GM21528 (cell line): ENCODE measurements around the gene NOS3.

Experiments used
- ATAC-seq: cut with Tn5 transposase; IDR thresholded peaks from one replicate; pipeline ENCODE4 v1.9.1; 2021; ENCODE audit warnings: mild to moderate bottlenecking, moderate library complexity; ENCODE audit not compliant: unreplicated experiment, low FRiP score

The NOS3 gene

DNA sequence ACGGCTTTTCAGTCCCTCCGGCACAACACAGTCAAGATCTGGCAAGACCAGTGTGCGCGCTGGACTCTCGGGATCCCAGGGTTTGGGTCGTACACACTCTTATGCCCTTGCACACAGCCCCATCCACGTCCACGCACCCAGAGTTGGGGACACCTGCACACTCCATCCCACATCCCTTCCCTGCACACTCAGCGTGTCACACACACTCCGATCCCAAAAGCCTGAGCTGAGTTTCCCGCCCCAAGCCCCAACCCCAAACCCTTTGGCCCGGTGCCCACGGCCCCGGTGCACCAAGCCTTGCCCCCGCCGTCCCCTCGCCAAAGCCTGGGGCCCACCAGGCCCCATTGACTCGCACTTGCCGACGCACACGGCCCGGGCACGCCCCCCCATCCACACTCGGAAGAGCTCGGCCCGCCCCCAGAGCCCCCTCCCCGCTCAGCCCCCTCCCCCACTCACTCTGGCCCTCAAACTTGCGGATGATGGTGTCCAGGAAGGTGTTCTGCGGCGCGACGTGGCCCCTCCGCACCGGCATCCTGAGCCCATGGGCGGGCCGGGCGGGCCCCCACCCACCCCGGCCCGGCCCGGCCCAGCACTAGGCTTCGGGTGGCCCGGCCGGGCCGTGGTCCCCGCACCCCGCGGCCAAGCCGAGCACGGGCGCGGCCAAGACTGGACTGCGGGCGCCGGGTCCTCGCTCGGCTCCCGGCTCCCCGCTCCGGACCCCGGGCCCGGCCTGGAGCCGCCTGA, 13.3 kb upstream of the NOS3 start:
- ATAC-seq, result no peak

DNA sequence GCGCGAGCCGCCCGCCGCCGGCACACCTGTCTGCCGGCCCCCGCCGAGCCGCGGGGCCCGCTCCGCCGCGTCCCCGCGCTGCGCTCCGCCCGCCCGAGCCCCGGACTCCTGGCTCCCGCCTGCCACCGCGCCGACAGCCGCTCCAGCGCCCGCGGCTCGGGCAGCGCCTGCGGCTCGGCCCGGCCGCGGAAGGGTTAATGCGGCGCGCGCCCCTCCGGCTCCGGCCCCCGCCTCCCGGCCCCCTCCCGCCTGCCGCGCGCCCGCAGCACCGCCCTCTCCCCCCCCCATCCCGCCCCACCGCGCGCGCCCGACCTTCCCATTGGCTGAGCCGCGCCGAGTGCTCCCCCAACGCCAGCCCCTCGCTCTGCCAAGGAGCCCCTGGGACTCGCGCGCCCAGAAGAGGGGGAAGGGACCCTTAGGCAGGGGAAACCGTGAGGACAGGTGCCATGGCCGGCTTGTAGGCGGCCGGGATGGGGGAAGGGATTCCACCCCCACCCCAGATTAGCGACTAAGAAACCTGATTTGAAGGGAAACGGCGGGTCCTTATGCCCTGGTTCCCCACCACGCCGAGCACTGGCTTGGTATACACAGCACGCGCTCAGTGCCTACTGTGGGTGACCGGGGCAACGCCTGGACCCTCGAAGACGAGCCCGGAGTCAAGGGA, 12.6 kb upstream of the NOS3 start, which contains the start of gene KCNH2:
Gene KCNH2 (minus strand): TSS at position 196 of the 664 bp plus-strand sequence. CDS start 408 bp downstream, outside the sequence.
- ATAC-seq, result no peak

DNA sequence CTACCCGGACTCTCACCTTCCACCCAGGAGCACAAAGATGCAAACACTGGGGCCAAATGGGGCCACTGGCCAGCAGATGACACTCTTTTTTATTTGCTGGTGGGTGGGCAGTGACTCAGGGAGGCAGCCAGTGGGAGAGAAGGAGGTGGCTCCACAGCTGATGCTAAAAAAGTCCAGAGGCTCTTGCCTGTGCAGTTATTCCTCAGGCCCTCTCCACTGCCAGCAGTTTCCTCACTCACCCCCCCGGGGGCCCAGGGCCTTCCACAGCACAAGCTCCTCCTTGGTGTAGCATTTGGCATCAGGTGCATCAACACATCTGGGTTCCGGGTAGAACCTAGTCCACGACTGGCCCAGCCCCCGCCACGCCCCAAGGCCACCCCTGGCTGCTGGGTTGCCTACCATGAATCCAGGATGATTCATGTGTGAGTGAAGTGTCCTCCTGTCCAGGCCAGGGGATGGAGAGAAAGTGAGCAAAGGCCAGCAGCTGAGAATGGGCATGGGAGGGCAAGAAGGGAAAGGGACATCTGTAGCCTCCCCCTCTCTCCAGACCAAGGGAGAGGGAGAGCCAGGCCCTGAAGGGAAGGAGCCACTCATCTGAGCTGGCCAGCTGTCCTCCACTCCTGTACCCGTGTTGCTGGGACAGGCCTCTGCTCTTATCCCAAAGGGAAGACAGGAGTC, 11.0 kb upstream of the NOS3 start:
- ATAC-seq, result no peak

DNA sequence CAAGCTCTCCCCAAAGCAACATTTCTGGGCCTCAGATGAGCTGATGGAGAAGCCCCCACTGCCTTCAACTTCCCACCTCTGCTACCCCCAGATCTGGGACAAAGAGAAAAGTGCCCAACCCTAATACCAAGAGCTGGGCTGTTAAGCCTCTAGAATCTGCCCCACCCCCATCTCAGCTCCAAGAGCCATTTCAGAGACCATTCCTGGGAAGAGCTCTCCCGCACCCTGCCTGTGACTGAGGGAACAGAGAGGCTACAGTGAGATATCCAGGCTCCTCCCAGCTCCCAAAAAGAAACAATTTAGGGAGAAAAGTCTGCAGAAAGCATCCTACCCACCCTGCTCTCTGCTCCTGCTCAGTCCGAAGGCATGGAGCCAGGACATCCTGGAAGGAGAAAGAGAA, 10.2 kb upstream of the NOS3 start:
- no peak for ATAC-seq

DNA sequence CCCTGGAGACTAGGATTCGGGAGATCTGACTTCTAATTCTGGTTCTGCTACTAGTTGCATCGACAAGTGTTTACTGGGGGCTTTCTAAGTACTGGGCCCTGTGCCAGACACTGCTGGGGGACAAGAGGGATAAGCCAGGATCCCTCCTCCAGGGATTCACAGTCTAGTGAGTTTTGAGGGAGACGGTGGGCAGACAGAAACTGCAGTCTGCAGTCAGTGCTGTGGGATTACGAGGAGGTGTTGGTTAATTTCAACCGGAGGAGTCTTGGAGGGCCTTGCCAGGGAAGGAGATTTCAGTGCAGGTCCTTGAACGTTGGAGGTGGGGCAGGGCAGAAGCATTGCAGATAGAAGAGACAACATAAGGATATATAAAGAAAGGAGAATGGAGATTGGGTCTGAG, 9.2 kb upstream of the NOS3 start:
- ATAC-seq, result no peak

DNA sequence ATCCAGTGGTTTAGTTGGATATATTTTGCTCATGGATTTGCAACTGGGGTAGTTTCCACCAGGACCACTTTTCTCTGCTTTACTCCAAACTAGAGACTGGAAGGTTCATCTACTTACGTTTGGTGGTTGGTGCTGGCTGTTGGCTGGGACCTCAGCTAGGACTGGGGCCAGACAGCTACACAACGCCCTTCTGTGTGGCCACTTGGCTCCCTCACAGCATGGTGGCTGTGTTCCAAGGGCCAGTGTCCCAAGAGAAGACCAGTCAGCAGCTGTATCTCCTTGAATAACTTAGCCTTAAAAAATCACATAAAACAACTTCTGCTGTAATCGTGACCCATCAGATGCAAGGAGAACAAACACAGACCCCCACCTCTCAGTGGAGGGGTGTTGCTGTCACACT, 8.5 kb upstream of the NOS3 start:
- no peak for ATAC-seq

DNA sequence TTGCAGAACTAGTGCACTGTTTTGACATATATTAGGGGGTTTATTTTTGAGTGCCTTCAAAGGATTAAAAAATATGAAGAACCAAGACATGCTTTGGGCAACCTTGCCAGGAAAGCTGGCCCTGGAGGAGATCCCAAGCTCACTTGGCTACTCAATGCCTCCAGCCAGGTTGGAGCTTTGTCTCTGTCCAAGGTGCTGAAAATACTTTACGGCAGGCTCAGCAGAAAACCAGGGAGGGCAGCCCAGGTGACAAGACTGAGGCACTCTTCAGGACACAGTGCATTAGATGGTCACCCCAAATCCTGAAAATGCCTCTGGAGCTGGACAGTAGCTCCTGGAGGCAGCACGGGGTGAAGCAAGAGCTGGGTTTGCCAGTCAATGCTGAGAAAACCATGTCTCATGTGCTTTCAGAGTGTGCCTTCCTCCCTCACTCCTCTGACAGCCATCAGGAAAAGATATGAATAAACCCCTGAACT, 6.9 kb upstream of the NOS3 start:
- no peak for ATAC-seq

DNA sequence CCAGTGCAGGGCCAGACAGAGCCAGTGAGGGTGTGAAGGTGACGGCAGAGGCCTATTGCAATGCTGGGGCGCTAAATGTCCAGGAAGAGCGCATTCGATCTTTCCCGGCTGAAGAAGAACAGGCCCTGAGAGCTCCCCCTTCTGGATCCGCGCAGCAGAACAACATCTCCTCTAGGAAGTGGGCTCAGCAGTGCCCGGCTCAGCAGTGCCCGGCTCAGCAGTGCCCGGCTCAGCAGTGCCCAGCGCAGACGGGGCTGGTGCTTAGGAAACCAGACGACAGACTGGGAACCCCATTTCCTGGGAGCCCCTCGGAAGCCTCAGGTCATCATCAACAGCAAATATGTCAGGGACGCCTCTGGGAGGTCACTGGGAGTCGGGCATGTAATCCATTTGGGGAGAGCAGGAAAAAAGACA, 4.7 kb upstream of the NOS3 start:
- no peak for ATAC-seq

DNA sequence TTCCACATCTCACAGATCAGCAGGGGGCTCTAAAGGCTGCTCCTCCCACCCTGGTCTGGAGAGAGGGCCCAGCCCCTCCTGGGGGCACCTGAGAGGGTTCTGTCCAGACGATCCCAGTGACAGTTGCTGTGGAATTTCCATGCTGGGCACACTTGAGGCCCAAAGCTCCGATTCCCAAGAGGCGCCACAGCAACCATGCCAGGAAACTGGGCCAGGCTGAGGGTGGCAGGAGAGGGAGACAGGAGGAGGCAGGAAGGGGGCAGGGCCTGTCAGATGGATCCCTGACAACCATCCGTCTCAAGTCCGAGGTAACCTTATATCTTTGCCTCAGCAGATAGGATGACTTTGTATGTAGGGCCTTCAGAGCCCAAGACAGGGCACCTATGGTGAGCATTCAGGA, 4.3 kb upstream of the NOS3 start:
- ATAC-seq, result no peak

DNA sequence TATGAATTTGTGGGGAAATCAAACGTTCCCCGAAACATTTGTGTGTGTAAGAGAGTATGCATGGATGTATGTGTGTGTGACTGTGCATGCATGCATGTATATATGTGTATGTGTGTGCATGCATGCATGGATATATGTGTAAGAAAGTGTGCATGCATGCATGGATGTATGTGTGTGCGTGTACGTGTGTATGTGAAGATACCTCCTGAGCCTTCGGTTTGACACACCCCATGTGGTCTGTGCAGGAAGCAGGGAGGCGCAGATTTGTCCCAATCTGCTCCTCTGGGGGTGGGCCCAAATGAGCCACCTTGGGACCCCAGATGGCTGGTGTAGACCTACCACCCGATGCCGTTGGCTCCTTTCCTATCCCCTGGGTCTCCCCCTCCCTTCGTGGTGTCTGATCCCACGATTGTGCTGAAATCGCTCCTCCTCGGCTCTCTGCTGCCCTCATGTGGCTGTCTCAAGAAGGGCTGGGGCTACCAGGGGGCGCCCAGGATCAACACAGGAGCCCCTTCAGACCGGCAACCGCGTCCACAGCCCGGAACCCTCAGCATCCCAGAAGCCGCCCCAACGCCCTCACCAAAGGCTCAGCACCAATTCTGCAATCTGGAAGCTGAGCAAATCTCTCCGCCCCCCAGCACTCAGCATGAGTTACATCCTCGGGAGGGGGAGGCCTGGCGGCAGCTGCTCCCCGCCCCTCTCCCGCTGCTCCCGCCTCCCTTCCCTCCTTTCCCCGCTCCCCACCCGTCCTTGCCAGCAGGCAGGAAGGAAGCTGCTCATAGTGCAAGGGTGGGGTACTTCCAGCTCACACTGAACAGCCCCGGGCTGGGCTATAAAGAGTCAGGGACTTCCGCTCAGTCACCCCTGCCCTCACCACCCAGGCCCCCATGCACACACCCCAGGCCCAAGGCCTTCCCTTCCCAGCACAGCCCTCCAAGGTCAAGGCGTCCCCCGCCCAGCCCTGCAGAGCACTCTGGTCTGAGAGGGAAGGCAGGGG, 2.3 kb upstream of the NOS3 start:
- ATAC-seq, result no peak

DNA sequence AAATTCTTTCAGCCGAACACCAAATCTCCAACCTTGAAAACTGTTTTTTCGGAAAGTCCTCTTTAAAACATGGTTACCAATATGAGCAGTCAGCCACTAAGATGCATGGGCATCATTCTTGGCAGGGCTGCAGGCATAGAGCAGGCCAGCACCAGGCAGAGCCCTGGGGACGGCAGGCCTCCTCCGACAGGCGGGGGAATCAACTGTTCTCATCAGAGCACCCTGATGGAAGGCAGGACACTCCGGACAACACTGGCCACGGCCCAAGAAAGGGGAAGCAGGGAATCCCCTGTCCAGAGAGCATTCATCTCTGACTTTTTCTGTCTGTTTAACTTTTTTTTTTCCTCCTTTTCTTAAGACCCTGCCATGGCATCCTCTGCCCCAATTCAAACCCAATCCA, 1.4 kb upstream of the NOS3 start:
- ATAC-seq, result no peak

DNA sequence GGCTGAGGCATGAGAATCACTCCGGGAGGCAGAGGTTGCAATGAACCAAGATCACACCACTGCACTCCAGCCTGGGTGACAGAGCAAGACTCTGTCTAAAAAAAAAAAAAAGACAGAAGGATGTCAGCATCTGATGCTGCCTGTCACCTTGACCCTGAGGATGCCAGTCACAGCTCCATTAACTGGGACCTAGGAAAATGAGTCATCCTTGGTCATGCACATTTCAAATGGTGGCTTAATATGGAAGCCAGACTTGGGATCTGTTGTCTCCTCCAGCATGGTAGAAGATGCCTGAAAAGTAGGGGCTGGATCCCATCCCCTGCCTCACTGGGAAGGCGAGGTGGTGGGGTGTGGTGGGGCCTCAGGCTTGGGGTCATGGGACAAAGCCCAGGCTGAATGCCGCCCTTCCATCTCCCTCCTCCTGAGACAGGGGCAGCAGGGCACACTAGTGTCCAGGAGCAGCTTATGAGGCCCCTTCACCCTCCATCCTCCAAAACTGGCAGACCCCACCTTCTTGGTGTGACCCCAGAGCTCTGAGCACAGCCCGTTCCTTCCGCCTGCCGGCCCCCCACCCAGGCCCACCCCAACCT, 1.3 kb downstream of the NOS3 start:
- ATAC-seq, result no peak

DNA sequence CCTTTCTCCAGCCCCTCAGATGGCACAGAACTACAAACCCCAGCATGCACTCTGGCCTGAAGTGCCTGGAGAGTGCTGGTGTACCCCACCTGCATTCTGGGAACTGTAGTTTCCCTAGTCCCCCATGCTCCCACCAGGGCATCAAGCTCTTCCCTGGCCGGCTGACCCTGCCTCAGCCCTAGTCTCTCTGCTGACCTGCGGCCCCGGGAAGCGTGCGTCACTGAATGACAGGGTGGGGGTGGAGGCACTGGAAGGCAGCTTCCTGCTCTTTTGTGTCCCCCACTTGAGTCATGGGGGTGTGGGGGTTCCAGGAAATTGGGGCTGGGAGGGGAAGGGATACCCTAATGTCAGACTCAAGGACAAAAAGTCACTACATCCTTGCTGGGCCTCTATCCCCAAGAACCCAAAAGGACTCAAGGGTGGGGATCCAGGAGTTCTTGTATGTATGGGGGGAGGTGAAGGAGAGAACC, 2.1 kb downstream of the NOS3 start:
- no peak for ATAC-seq

DNA sequence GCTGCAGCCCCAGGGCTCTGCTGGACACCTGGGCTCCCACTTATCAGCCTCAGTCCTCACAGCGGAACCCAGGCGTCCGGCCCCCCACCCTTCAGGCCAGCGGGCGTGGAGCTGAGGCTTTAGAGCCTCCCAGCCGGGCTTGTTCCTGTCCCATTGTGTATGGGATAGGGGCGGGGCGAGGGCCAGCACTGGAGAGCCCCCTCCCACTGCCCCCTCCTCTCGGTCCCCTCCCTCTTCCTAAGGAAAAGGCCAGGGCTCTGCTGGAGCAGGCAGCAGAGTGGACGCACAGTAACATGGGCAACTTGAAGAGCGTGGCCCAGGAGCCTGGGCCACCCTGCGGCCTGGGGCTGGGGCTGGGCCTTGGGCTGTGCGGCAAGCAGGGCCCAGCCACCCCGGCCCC, 2.7 kb downstream of the NOS3 start:
- no peak for ATAC-seq

DNA sequence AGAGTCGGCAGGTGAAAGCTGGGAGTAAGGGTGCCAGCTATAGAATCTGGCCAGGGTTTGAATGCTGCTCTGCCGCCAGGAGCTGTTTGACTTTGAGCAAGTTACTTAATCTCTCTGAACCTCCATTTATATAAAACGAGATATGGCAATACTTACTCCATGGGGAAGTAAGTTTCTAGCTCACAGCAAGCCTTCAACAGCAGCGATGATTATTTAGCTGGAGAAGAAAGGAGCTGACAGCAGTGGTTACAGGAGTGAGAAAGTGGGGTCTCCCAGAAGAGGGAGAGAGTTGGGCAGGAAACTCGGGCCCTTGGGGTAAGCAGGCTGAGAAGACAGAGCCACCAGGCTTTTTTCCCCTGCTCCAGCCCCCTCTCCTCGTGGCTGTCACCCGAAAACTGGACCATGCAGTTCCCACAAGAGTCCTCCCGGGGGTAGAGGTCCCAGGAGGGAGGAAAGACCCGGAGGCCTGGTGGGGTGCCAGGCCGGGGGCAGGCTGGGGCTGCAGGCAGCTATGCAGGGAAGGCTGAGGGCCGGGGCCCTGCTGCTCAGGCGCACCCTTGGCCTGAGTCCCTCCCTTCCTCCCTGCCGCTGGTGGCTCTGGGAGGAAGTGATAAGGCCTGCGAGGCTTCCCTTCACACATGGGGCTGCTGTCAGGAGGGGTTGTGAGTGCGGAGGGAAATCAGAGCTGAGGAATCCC, 3.5 kb downstream of the NOS3 start:
- no peak for ATAC-seq

DNA sequence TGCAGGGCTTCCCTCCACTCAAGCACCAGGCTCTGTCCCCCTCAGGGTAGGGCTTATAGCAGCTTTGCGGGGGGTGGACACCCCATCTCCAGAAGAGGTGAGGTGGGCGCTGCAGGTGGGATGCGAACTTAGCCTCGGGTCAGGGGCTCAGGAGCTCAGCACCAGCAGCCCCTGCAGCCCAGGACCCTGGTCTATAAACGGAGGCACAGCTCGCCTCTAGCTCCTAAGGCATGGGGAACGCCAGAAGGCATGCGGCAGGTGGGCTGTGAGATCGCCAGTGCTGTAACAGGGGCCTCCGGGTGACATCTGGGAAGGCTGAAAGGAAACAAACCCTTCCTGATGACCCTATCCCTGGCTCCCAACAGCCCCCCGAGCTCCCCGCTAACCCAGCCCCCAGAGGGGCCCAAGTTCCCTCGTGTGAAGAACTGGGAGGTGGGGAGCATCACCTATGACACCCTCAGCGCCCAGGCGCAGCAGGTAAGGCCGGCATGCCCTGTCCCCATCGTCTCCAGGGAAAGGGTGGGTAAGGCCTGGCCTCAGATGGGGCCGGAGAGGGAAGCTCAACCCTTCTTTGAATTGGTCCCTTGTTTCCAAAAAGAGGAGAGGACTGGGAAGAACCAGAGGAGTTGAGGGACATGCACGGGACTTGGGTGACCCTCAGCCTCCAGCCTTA, 4.2 kb downstream of the NOS3 start:
- no peak for ATAC-seq

DNA sequence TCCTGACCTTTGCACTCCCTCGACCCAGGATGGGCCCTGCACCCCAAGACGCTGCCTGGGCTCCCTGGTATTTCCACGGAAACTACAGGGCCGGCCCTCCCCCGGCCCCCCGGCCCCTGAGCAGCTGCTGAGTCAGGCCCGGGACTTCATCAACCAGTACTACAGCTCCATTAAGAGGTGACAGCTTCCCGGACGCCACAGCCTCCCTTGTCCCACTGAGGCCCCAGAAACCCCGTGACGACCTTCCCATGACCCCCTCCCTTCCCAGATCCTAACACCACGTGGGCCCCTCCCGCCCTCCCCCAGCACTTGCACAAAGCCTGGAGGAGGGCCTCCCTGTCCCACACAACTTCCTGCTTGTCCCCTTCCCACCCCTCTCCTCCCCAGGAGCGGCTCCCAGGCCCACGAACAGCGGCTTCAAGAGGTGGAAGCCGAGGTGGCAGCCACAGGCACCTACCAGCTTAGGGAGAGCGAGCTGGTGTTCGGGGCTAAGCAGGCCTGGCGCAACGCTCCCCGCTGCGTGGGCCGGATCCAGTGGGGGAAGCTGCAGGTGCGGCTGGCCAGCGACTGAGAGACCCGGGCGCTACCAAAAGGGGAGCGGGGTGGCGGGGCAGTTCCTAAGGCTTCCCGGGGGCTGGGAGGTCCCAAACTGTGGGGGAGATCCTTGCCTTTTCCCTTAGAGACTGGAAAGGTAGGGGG, 5.7 kb downstream of the NOS3 start:
- no peak for ATAC-seq

DNA sequence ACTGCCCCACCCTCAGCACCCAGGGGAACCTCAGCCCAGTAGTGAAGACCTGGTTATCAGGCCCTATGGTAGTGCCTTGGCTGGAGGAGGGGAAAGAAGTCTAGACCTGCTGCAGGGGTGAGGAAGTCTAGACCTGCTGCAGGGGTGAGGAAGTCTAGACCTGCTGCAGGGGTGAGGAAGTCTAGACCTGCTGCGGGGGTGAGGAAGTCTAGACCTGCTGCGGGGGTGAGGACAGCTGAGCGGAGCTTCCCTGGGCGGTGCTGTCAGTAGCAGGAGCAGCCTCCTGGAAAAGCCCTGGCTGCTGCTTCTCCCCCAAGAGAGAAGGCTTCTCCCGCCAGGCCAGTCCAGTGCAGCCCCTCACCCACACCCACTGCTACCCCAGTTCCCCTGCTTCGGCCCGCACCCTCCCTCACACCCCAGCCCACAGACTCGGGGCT, 6.3 kb downstream of the NOS3 start:
- no peak for ATAC-seq
